ENCODE data around the gene SCUBE2. TPM values are rescaled to one million over a fixed set of nuclear protein-coding genes. Genes with fewer than 3 reads are reported as not detected.
"Not testable (repeated sequence)": the region's sequence is repeated elsewhere in the genome, so short reads cannot be mapped to it uniquely, and the experiment has no call there.

The SCUBE2 gene
- total RNA-seq, 2 donors from 2014 or later, result 69.8 to 149 TPM

DNA sequence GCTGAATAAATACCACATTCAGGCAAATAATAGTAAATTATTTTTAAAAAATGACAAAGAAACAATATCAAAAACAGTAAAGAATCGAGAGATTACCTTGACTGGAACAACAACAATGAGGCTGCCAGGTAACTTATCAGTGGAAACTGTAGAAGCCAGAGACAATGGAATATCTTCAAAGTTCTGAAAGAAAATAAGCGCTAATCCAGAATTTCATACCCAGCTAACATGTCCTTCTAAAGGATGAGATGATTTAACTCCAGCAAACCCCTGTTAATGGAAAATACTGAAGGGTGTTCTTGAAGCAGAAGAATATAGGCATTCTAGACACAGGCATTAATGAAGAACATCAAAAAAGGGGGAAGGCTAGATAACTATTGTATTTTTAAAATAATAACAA is 20.7 kb upstream of the SCUBE2 start:
- intact Hi-C loops (cut with DNase I), result no loop called here

DNA sequence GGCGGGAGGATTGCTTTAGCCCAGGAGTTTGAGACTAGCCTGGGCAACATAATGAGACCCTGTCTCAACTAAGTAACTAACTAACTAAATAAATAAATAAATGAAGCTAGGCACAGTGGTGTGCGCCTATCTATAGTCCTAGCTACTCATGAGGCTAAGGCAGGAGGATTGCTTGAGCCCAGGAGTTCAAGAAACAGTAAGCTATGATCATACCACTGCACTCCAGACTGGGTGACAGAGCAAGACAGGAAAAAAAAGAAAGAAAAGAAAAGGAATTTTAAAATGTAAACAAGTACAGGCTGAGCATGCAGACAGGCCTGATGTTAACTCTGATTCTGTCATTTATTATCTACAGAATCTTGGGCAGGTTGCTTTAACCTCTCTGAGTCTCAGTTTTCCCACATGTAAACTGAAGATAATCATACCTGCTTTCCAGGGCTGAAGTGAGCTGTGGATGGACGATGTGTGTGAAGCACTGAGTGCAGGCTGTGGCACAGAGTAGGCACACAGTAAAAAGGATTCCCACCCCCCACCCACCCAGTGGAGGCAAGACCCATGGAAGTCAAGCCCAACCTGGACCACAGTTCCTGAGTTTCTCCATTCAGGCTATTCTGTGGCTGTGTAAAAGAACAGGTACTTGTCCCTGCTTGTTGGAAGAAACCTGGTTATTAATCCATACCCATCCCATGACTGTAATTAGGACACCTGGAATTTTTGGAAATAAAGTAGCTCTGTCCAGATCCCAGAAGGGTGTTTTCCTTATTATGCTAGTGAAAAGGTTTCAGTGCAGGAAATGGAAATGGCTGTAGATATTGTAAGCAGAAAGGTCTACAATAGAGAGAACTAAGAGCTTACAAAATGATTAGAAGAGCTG is 18.7 kb upstream of the SCUBE2 start:
- no peaks in the 10 kb centered on the region for H3K27me3 ChIP-seq (replicated peaks; ENCODE audit: insufficient read depth)
- no peak overlapping the region for H3K27ac ChIP-seq
- 77% methylated on average over 3 of the region's 3 CpGs for WGBS
- intact Hi-C loops (cut with DNase I), result no loop called here
- H3K9me3 ChIP-seq, result no peaks in the 10 kb centered on the region
- no peak for TF ChIP-seq POLR2A (IDR thresholded peaks at IDR 0.05)
- no peak for TF ChIP-seq POLR2AphosphoS5 (IDR thresholded peaks at IDR 0.05)
- TF ChIP-seq, protein P1, sequence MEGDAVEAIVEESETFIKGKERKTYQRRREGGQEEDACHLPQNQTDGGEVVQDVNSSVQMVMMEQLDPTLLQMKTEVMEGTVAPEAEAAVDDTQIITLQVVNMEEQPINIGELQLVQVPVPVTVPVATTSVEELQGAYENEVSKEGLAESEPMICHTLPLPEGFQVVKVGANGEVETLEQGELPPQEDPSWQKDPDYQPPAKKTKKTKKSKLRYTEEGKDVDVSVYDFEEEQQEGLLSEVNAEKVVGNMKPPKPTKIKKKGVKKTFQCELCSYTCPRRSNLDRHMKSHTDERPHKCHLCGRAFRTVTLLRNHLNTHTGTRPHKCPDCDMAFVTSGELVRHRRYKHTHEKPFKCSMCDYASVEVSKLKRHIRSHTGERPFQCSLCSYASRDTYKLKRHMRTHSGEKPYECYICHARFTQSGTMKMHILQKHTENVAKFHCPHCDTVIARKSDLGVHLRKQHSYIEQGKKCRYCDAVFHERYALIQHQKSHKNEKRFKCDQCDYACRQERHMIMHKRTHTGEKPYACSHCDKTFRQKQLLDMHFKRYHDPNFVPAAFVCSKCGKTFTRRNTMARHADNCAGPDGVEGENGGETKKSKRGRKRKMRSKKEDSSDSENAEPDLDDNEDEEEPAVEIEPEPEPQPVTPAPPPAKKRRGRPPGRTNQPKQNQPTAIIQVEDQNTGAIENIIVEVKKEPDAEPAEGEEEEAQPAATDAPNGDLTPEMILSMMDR (IDR thresholded peaks at IDR 0.05), result no peak
- no peaks in the 10 kb centered on the region for H3K36me3 ChIP-seq
- H3K4me3 ChIP-seq, result no peak overlapping the region
- DNase-seq (ENCODE audit: low spot score), result no peak
- H3K4me1 ChIP-seq (replicated peaks), result no peaks in the 10 kb centered on the region

More for the DNA sequence above, 20.7 kb upstream of the SCUBE2 start:
- no peak for DNase-seq (ENCODE audit: low spot score)
- Histone ChIP-seq H3K4me3 (no peak overlapping the region), H3K36me3 (no peaks in the 10 kb centered on the region), H3K9me3 (no peaks in the 10 kb centered on the region), H3K4me1 (replicated peaks) (no peaks in the 10 kb centered on the region), H3K27me3 (replicated peaks; ENCODE audit: insufficient read depth) (no peaks in the 10 kb centered on the region), H3K27ac (no peak overlapping the region)
- 98% methylated on average over 2 of the region's 2 CpGs for WGBS
- TF ChIP-seq POLR2A (IDR thresholded peaks at IDR 0.05) (no peak), POLR2AphosphoS5 (IDR thresholded peaks at IDR 0.05) (no peak)
- TF ChIP-seq, protein P1 (IDR thresholded peaks at IDR 0.05), result no peak

DNA sequence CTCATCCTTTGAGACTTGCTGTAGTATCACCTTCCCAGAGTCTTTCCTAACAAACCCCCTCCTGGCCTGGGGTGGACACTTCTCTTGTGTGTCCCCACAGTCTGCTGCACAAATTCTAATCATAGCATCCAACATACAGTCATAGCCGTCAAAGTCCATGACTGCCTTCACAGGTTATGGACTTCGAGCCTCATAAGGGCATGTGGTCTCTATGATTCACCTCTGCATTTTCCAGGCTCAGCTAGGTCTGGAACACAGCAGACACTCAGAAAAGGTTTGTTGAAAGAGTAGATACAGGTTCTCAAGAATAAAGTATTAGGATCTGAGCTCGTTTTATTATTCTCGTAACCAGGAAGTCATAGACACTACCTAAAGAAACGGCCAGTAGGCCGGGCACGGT is 13.2 kb upstream of the SCUBE2 start:
- intact Hi-C loops (cut with DNase I), result no loop called here
- DNase-seq (ENCODE audit: low spot score), result no peak
- no peak overlapping the region for H3K27ac ChIP-seq
- 96% methylated on average over 7 of the region's 7 CpGs for WGBS
- H3K4me3 ChIP-seq, result no peak overlapping the region
- TF ChIP-seq POLR2AphosphoS5 (IDR thresholded peaks at IDR 0.05), result no peak
- TF ChIP-seq, protein P1 (IDR thresholded peaks at IDR 0.05), result no peak
- no peak for TF ChIP-seq POLR2A (IDR thresholded peaks at IDR 0.05)
- no peaks in the 10 kb centered on the region for H3K36me3 ChIP-seq
- H3K4me1 ChIP-seq (replicated peaks), result peaks cover 8% of the 10 kb centered on the region
- no peaks in the 10 kb centered on the region for H3K9me3 ChIP-seq
- no peaks in the 10 kb centered on the region for H3K27me3 ChIP-seq (replicated peaks; ENCODE audit: insufficient read depth)

DNA sequence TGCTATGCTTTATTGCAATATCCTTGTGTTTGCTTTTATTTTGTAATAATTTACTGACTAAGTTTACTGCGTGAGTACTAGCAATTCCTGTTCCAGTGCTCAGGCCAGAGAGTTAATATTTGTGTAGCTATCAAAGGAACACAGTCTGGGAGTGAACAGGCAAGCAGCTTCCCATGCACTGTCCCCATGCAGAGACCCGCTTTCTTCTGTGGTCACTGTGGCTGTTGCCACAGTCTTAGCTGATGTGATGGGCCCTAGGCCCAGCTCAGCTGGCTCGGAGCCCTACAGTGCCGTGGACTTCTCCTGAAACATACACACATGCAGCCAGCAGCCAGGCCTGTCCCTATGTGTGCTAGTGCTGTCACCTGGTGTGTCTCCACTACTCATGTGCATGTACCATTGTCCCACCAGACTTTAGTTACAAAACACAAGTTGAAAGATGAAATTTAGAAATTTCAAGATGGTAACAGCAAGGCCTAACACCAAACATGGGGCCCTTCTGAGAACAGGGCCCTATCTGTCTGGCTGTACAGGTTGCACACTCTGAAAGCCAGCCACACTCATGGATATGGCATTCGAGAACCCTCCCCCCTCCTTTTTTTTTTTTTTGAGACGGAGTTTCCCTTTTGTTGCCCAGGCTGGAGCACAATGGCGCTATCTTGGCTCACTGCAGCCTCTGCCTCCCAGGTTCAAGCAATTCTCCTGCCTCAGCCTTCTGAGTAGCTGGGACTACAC is 12.3 kb upstream of the SCUBE2 start:
- Histone ChIP-seq H3K9me3 (no peaks in the 10 kb centered on the region), H3K27me3 (replicated peaks; ENCODE audit: insufficient read depth) (no peaks in the 10 kb centered on the region), H3K27ac (no peak overlapping the region), H3K4me1 (replicated peaks) (peaks cover 8% of the 10 kb centered on the region), H3K36me3 (no peaks in the 10 kb centered on the region), H3K4me3 (no peak overlapping the region)
- TF ChIP-seq POLR2A (IDR thresholded peaks at IDR 0.05) (no peak), POLR2AphosphoS5 (IDR thresholded peaks at IDR 0.05) (peak; percentile 85)
- intact Hi-C loops (cut with DNase I), result no loop called here
- peak; percentile 51 for DNase-seq (ENCODE audit: low spot score)
- WGBS, result 72% methylated on average over 7 of the region's 7 CpGs

DNA sequence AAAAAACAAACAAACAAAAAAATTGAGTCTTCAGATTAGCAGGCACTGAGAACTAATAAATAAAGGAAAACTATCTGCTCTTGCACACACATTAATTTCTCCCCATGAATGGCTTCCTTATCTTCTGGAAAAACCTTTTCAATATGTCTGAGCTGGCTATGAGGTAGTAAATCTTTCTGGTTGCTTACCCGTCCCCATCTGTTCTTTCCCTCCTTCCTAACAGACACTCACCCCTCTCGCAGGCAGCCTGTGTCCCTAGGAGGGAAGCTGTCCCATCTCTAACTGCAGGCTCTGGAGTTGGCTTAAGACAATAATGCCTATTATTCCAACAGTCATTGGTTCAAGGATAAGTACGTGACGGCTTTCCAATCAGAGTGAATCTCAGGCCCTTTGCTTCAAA is 8.2 kb upstream of the SCUBE2 start:
- intact Hi-C loops (cut with DNase I), result no loop called here
- Histone ChIP-seq H3K9me3 (no peaks in the 10 kb centered on the region), H3K4me1 (replicated peaks) (peaks cover 8% of the 10 kb centered on the region), H3K36me3 (no peaks in the 10 kb centered on the region), H3K27ac (no peak overlapping the region), H3K4me3 (no peak overlapping the region), H3K27me3 (replicated peaks; ENCODE audit: insufficient read depth) (no peaks in the 10 kb centered on the region)
- WGBS, result 86% methylated on average over 4 of the region's 4 CpGs
- no peak for DNase-seq (ENCODE audit: low spot score)
- TF ChIP-seq, protein P1 (IDR thresholded peaks at IDR 0.05), result no peak
- TF ChIP-seq POLR2AphosphoS5 (IDR thresholded peaks at IDR 0.05) (no peak), POLR2A (IDR thresholded peaks at IDR 0.05) (no peak)

DNA sequence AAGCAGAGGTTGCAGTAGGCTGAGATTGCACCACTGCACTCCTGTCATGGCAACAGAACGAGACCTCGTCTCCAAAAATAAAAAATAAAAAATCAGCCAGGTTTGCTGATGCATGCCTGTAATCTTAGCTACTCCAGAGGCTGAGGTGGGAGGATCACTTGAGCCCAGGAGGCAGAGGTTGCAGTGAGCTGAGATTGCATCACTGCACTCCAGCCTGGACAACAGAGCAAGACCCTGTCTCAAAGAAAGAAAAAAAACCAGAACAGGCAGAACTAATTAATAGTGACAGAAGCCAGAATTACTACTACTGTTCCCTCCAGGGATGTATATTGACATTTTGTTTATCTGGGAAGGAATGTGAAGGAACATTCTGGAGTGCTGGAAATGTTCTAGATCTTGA is 7.1 kb upstream of the SCUBE2 start:
- DNase-seq (ENCODE audit: low spot score); H3K4me1 ChIP-seq (replicated peaks); H3K4me3 ChIP-seq; H3K36me3 ChIP-seq; intact Hi-C loops (cut with DNase I); H3K27me3 ChIP-seq (replicated peaks; ENCODE audit: insufficient read depth); H3K27ac ChIP-seq; H3K9me3 ChIP-seq: not testable (repeated sequence)
- WGBS, result 31% methylated on average over 2 of the region's 2 CpGs

DNA sequence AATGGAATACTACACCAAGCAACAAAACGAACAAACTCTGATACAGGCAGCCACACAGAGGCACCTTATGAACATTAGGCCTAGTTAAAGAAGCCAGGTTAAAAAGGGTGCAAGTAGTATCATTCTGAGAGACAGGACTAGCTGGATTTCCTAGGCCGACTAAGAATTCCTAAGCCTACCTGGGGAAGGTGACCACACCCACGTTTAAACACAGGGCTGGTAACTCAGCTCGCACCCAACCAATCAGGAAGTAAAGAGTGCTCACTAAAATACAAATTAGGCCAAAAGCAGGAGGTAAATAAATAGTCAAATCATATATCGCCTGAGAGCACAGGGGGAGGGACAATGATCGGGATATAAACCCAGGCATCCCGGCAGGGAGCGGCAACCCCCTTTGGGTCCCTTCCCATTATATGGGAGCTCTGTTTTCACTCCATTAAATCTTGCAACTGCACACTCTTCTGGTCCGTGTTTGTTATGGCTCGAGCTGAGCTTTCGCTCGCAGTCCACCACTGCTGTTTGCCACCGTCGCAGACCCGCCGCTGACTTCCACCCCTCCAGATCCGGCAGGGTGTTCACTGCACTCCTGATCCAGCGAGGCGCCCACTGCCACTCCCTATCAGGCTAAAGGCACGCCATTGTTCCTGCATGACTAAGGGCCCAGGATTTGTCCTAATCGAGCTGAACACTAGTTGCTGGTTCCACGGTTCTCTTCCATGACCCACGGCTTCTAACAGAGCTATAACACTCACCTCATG is 6.0 kb upstream of the SCUBE2 start:
- DNase-seq (ENCODE audit: low spot score); H3K4me1 ChIP-seq (replicated peaks); H3K9me3 ChIP-seq; intact Hi-C loops (cut with DNase I); H3K36me3 ChIP-seq; H3K27me3 ChIP-seq (replicated peaks; ENCODE audit: insufficient read depth); H3K27ac ChIP-seq; H3K4me3 ChIP-seq: not testable (repeated sequence)
- 90% methylated on average over 23 of the region's 23 CpGs for WGBS
